HG02759 (cell line): ENCODE data around the gene OPA1.
"Not testable (repeated sequence)": the region's sequence is repeated elsewhere in the genome, so short reads cannot be mapped to it uniquely, and the experiment has no call there.

Experiments
- ATAC-seq: cut with Tn5 transposase; IDR thresholded peaks from one replicate; pipeline ENCODE4 v1.9.1; 2021; ENCODE audit warnings: mild to moderate bottlenecking, moderate library complexity; ENCODE audit not compliant: unreplicated experiment

Gene OPA1

DNA sequence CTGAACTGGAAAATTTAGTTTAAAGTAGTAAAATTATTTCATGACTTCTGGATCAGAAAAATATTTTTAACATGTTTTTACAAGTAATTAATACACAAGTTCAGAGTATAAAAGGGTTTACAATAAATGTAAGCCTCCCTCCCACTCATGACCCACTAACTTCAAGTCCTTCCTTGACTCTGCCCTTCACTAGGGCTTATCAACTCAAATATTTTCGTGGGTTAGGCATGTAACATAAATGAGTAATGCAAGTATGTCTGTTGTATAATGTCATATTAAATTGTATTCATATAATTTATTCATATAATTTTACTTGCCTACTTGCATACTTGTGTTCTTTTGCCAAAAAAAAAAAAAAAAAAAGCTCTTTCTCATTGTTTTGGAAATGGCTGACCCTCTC, 3.4 kb upstream of the OPA1 start:
- no peak for ATAC-seq

DNA sequence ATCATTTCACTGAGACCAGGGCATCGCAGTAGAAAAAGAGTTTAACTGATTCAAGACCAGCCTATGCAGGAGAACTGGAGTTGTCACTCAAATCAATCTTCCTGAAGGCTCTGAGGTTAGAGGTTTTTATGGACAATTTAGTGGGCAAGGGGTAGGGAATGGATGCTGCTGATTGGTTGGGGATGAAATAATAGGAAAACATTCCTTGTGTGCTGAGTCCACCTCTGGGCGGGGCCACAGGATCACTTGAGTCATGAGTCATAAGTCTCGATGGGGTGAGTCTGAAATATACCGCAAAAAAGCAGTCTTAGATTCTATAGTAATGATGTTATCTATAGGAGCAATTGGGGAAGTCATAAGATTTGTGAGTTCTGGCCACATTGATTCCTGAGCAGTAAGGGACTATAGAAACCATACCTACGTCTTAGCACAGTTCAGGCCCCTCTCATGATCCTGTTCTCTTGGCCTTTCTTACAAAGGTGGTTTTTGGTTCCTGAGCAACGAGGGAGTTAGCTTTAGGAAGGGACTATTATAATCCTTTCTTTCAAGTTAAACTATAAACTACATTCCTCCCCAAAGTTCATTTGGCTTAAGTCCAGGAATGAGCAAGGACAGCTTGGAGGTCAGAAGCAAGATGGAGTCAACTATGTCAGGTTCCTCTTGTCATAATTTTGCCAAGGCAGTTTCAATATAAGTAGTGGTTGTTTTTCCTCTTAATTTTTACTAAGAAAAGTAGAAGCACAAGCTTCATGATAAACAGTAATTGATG, 2.7 kb upstream of the OPA1 start:
- no peak for ATAC-seq

DNA sequence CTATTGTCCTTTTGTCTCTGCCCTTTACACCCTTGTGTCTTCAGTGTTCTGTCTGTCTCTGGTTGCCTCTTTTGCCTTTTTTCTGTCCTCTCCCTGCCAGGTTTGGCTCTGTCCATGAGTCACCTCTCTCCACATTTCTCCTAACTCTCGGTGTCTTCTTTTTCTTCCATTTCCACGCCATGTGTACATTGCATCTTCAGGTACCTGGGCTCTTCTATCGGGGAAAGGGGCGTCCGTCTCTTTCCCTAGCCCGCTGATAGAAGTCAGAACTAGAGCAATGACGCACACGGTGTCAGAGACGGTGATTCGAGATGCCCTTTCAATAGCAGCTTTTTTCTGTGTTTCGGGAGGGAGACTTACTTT, 641 bp downstream of the OPA1 start:
- ATAC-seq = peak; percentile 10

DNA sequence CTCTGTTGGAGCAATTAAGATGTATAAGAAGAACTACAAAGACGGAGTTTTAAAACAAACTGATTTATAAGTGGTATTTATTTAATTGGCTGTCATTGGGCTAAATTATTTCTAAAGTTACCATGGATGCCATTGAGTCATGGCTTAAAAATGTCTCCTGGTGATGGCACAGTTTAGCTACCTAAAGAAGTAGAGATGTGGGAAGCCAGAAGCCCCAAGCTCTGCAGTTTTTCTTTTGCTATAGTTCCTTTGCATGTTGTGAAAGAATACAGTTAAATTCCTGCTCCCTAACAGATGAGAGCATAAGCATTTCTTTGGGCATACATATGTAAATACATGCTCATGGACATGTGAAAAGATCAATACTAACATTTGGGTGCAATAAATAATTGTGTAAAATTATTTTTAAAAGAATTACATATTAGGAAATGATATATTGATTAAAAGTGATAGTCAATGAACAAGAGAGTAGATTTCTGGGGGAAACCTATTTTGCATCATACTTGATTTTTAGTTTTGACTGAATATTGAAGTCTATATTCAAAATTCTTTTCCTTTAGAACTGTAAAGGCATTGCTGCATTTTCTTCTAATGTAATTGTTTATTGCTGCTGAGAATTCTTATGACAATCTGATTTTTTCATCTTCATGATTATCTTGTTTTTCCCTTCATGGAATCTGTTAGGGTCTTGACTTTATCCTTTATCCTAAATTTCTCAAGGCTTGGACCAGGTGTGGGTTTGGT, 2.1 kb downstream of the OPA1 start:
- no peak for ATAC-seq

DNA sequence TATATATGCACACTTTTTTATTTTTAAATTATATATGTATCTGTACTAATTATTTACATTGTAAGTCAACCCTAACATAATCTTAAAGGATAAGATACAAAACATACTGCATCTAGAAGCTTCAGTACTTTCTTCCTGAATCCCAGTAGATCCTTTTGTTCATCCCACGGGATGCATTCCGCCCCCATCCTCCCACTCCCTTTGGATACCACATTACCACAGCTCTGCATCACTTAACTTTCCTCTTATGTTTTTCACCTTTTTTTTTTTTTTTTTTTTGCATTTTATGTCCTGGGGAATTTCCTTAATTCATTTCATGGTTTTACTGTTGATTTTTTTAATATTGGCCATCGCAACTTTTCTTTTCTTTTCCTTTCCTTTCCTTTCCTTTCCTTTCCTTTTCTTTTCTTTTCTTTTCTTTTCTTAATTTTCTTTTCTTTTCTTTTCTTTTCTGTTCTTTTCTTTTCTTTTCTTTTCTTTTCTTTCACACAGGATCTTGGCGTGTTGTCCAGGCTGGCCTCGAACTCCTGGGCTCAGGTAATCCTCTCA, 3.0 kb downstream of the OPA1 start:
- ATAC-seq = no peak

DNA sequence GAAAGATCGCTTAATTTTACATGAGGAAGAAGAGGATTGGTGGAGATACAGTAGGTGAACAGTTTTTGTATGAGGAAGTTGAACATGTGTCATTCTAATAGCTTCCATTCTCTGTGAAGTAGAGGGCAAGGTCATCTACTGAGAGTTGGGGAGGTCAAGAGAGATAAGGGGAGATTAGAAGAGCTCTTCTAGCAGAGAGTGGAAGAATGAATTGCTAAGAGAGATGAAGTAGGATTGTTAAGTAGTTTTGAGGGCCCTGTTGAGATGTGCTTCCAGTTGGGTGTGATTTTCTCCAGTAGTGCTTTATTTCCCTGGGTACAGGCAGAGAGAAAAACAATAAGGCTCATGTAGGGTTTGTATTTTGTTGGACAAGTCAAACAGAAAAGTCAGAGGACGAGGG, 5.2 kb downstream of the OPA1 start:
- no peak for ATAC-seq

DNA sequence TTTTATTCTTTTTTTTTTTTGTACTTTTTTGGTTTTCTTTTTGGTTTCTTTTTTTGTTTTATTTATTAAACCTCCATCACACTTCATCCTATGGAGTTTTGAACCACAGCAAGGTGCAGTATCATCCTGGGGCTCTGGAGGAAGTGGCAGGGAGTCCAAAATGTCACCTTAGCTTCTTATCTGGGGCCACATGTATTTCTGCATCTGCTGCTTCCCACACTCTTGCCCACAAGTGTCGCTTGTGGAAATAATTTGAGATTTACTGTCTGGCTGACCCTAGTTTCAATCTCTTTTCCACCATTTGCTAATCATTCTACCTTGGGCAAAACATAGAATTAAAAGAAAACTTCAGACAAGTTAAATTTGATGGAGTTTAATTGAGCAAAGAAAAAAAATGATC, 6.4 kb downstream of the OPA1 start:
- no peak for ATAC-seq

DNA sequence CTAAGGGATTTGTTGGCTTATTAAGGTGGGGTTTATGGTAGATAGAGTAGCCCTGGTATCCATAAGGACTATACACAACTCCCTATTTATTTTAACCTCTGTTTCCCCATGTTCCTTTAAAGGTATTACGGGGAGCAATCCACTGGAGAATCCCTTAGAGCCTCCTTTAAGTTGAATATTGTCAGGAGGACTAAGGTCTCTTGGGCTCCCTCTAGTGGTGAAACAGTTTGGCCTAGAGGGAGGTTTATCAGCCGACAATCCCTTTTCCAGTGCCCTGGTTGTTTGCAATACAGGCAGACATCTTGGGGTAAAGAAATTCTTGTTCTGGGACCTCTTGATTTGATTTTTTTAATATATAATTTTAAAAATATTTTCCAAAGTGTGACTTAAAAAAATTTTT, 12.9 kb downstream of the OPA1 start:
- peak; percentile 79 for ATAC-seq

DNA sequence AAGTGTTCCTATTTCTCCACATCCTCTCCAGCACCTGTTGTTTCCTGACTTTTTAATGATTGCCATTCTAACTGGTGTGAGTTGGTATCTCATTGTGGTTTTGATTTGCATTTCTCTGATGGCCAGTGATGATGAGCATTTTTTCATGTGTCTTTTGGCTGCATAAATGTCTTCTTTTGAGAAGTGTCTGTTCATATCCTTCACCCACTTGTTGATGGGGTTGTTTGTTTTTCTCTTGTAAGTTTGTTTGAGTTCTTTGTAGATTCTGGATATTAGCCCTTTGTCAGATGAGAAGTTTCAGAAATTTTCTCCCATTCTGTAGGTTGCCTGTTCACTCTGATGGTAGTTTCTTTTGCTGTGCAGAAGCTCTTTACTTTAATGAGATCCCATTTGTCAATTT, 13.9 kb downstream of the OPA1 start:
- ATAC-seq = not testable (repeated sequence)

DNA sequence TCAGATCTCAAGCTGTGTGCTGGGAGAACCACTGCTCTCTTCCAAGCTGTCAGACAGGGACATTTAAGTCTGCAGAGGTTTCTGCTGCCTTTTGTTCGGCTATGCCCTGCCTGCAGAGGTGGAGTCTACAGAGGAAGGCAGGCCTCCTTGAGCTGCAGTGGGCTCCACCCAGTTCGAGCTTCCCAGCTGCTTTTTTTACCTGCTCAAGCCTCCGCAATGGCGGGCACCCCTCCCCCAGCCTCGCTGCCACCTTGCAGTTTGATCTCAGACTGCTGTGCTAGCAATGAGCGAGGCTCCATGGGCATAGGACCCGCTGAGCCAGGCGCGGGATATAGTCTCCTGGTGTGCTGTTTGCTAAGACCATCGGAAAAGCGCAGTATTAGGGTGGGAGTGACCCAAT, 17.5 kb downstream of the OPA1 start:
- not testable (repeated sequence) for ATAC-seq

DNA sequence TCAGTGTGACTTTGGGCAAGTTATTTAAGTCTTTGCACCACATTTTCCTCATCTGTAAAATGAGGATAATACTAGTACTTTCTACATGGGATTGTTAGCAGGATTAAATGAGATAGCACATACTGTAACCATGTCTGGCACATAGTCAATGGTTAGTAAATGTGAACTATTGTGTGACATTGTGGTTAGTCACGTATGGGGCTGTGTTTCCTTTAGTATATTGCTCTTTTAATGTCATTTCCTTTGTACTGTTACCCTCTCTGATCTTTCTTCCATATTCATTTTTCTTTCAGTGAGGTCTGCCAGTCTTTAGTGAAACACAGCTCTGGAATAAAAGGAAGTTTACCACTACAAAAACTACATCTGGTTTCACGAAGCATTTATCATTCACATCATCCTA, 21.4 kb downstream of the OPA1 start:
- ATAC-seq = no peak

DNA sequence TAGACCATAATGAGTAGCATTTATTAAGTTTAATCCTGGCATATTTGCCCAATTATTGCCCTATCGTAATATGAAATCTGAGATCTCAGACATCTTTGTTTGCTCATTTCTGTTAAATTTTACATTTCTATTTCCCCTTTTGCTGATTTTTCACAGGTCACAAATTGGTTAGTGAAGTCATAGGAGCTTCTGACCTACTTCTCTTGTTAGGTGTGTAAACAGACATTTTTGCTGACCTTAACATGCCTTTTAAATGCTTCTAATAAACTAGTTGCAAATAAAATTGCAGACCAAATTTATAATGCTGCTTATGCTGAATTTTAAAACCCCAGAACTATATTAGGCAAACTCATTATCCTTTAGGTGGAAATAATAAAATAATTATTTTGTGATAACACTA, 24.6 kb downstream of the OPA1 start:
- no peak for ATAC-seq

DNA sequence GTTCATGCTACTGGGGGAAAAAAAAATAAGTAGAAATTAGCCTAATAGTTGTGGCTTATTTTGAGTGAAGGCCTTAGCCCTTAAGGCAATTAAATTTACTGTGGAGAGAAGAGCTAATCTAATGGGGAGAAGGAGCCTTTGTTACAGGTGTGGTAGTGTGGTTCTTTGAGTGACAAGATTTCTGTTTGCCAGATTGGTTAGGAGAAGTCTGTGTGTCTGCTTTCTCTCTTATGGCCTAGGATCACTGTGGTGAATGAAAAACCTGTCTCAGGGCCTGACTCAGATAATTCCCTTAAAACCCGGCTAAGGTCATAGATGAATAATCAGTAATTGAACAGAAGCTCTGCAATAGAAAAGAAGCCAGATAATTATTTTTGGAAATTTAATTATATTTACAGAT, 27.0 kb downstream of the OPA1 start:
- ATAC-seq = peak; percentile 55

DNA sequence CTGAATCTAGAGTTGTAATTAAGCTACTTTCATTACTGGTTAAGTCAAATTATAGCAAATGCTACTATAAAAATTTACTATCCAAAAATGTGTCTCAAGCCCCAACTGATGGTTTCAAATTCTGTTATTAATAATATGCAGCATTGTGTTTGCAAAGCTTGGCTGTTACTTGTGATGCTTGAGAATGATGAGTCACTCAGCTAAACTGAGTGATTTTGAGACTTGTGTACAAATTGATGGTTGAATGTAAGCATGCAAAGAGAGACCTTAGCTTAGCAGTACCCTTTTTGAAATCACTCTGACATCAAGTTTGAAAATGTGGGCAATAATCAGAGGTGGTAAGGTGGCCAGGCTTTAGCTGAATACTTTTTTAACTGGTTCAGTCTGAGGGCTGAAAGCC, 27.6 kb downstream of the OPA1 start:
- peak; percentile 91 for ATAC-seq

DNA sequence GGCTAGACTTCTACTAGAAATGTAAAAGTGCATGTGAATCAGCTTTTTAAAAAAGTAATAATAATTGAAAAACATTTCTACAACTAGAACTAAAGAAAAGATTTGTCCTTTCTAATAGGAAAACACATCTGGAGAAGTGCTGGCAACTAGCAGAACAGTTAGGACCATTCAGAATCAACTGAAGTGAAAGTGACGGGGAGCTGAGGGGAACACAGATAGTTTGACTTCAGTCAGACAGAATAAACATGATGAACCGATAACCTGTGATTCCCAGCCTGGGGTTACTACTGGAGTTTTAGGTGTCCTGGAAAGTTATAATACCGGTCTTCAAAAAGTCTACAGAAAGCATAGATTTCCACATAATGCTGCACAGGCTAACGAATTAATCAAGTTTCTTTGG, 28.1 kb downstream of the OPA1 start:
- no peak for ATAC-seq

DNA sequence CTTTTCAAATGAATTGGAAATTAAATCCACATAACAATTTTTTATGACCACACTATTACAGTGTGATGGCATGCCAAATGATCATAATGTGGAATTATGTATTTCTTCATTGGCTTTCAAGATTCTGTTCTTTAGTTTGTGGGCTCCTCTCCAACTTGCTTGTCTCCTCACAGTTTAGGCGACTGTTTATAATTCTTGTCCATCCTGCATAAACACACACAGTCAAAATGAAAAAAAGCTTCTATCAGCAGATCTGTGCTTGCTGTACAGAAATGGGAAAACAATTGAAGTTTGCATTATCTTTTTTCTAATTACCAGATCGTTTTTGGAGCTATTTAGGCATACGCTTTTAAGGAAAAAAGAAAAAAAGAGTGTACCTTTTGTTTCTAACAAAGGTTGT, 37.0 kb downstream of the OPA1 start:
- no peak for ATAC-seq

DNA sequence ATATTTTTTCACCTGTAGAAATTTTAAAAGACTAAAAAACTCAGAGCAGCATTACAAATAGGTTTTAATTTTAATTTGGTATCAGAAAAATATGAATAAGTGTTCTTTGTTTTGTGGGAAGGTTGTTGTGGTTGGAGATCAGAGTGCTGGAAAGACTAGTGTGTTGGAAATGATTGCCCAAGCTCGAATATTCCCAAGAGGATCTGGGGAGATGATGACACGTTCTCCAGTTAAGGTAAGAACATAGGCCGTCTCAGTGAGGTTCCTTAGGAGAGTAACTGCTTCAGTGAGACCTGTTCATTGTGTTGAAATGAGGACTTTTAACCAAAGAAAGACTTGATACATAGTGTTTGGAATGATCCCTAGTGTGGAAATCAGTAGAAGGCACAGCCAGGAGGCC, 44.8 kb downstream of the OPA1 start:
- no peak for ATAC-seq

DNA sequence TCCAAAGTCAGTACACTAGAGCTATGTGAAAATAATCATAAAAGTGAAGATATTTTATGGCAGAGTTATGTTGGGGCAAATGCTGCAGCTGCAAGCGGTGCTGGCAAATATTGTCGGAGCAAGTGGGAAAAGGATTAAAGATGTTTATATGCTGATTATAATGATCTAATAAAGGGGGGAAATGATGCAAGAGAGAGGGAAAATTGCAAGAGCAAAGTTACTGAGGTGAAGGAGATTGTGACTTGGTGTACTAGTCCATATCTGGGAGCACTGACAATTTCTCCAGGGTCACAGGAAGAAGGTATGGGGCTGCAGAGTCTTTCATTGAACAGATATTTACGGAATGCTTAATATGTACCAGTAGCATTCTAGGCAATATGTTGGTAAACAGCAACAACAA, 45.8 kb downstream of the OPA1 start:
- ATAC-seq = no peak

DNA sequence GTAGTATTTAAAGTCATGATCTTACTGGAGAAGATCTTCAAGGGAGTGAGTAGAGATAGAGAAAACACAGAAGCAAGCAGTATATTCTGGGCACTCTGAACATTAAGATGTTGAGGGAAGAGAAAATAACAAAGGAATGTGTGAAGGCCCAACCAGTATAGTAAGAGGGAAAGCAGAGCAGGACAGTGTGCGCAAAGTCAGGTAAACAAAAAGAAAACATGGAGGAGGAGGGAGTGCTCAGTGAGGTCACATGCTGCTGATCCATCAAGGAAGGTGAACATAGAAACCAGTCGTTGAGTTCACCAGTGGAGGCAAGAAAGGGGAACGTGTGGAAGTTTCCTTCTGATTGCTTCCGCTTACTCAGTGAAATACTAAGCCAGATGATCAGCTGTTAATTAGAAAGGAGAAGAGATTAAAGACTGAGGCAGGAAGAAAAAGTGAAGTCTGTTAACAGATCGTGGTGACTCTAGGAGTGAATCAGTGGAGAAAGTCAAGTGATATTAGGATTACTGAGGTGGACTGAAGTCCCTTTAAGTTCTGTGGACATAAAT, 47.2 kb downstream of the OPA1 start:
- ATAC-seq = no peak

DNA sequence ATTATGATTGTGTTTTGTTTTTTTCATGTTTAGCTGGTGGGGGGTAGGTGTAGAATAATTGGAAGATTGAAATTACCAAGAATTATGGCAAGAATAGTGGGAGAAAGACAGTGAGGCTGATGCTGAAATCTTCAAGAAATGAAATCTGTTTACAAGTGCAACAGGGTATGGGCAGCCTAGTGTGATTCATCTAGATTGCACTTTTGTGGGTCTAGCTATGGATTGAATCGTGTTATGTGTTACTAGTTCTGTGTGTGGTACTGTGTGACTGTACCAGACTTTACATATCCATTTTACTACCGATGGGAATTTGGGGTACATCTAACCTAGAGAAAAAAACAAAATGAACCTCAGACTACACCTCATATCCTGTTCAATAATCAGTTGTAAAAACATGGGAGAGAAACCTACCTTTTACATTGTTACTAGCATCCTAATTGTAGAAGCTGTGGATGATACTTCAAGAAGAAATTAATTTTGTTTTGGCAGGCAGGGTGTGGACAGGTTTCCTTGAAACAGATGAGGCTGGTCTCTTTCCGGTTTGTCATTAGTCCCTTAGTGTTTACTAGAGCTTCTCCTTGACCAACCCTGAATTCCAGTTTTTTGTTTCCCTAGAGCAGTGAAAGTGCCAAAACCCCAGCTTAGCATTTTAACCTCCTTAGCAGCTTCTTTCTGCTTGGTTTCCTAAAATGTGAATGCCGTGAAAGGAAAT, 47.9 kb downstream of the OPA1 start:
- ATAC-seq = no peak

DNA sequence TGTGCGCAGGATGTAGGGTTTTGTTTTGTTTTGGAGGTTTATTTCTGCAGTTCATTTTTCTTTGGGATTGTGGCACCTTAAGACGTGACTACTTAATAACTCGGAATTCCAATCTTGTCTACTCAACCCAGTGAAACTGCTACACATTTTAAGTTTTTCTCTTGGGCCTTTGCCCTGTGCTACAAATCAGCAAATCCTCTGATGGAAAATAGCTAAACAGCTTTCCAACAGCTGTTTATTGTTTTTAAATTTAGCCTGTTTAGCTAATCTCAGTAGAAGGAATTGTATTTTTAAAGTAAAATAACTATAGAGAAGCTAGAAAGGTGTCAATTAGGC, 48.4 kb downstream of the OPA1 start:
- ATAC-seq = no peak

DNA sequence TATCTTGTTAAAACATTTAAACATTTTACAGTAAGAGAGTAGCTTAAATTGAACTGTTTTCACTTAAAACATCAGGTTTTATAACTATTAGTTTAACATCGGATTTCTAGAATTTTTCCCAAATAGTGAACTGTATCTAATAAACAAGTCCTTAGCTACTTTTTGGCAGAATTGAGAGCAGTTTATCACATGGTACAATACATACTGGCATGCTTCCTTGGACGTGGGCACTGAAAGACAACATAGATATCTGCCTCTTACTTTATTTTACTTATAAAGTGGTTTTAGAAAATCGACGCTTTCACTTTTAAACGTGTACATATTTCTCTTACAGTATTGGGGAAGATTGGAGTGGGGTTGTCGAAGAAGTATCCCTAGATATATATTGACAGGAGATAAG, 52.8 kb downstream of the OPA1 start:
- no peak for ATAC-seq
